ENCODE measurements around the gene ACVR2A.
A peak's percentile ranks its signal among the peaks of the same experiment; 100 is the strongest.

The ACVR2A gene

DNA sequence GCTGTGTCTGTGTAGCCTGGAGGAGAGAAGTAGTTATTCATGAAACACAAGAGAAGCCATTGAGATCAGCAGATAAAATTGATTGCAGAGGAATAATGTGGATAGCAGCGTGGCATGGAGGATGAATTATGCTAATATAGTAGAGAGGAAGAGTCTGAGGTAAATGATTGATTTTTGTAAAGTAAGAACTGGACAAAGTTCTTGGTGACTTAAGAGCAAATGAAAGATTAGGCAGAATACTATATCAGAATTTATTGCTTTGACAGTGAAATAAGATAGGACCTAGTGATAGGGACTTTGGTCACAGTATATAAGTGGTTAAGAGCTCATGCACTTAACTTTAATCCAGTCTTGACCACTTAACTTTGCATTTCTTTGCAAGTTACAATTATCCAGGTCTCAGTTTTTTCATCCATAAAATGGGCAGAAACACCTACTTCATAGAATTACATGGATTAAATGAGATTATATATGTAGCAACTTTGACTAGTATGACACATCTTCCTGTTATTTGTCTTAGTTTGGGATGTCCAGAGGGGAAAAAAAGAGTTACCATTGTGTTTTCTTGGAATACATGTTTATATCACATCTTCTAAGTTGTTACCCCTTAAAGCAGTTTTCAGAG is 29.1 kb downstream of the ACVR2A start:
- no peaks in the 10 kb centered on the region for H3K27me3 ChIP-seq (replicated peaks; ENCODE audit: control insufficient read depth, insufficient read depth, low read length, poor library complexity, severe bottlenecking)
- DNase-seq = no peak
- no peak overlapping the region for H3K27ac ChIP-seq (ENCODE audit: insufficient read depth, low read length, poor library complexity, severe bottlenecking)
- H3K36me3 ChIP-seq (ENCODE audit: control insufficient read depth, insufficient read depth, low read length) = no peaks in the 10 kb centered on the region
- no peaks in the 10 kb centered on the region for H3K9me3 ChIP-seq (ENCODE audit: control insufficient read depth, low read length)
- H3K4me3 ChIP-seq (ENCODE audit: insufficient read depth, low read depth, low read length, poor library complexity, severe bottlenecking) = no peak overlapping the region
- no peaks in the 10 kb centered on the region for H3K4me1 ChIP-seq (ENCODE audit: control insufficient read depth, insufficient read depth, low read length, poor library complexity, severe bottlenecking)

GRCh38 chr2:147879846-147880245 is 35.0 kb downstream of the ACVR2A start:
- Histone ChIP-seq H3K9me3 (ENCODE audit: control insufficient read depth, low read length) (no peaks in the 10 kb centered on the region), H3K27me3 (replicated peaks; ENCODE audit: control insufficient read depth, insufficient read depth, low read length, poor library complexity, severe bottlenecking) (no peaks in the 10 kb centered on the region), H3K4me3 (ENCODE audit: insufficient read depth, low read depth, low read length, poor library complexity, severe bottlenecking) (no peak overlapping the region), H3K4me1 (ENCODE audit: control insufficient read depth, insufficient read depth, low read length, poor library complexity, severe bottlenecking) (no peaks in the 10 kb centered on the region), H3K36me3 (ENCODE audit: control insufficient read depth, insufficient read depth, low read length) (no peaks in the 10 kb centered on the region), H3K27ac (ENCODE audit: insufficient read depth, low read length, poor library complexity, severe bottlenecking) (no peak overlapping the region)
- DNase-seq = no peak

- no peaks in the 10 kb centered on the region for H3K4me1 ChIP-seq (ENCODE audit: control insufficient read depth, insufficient read depth, low read length, poor library complexity, severe bottlenecking)
- H3K27ac ChIP-seq (ENCODE audit: insufficient read depth, low read length, poor library complexity, severe bottlenecking) = no peak overlapping the region
- no peak for DNase-seq
- H3K36me3 ChIP-seq (ENCODE audit: control insufficient read depth, insufficient read depth, low read length) = no peaks in the 10 kb centered on the region
- H3K27me3 ChIP-seq (replicated peaks; ENCODE audit: control insufficient read depth, insufficient read depth, low read length, poor library complexity, severe bottlenecking) = no peaks in the 10 kb centered on the region
- H3K9me3 ChIP-seq (ENCODE audit: control insufficient read depth, low read length) = no peaks in the 10 kb centered on the region
- H3K4me3 ChIP-seq (ENCODE audit: insufficient read depth, low read depth, low read length, poor library complexity, severe bottlenecking) = no peak overlapping the region
These were observed 37.8 kb downstream of the ACVR2A start for GRCh38 chr2:147882631-147883030.

- no peak for DNase-seq
- H3K36me3 ChIP-seq (ENCODE audit: control insufficient read depth, insufficient read depth, low read length) = no peaks in the 10 kb centered on the region
- H3K4me1 ChIP-seq (ENCODE audit: control insufficient read depth, insufficient read depth, low read length, poor library complexity, severe bottlenecking) = no peaks in the 10 kb centered on the region
- no peaks in the 10 kb centered on the region for H3K27me3 ChIP-seq (replicated peaks; ENCODE audit: control insufficient read depth, insufficient read depth, low read length, poor library complexity, severe bottlenecking)
- H3K4me3 ChIP-seq (ENCODE audit: insufficient read depth, low read depth, low read length, poor library complexity, severe bottlenecking) = no peak overlapping the region
- H3K9me3 ChIP-seq (ENCODE audit: control insufficient read depth, low read length) = no peaks in the 10 kb centered on the region
- H3K27ac ChIP-seq (ENCODE audit: insufficient read depth, low read length, poor library complexity, severe bottlenecking) = no peak overlapping the region
These were observed 40.0 kb downstream of the ACVR2A start for GRCh38 chr2:147884830-147885229.

DNA sequence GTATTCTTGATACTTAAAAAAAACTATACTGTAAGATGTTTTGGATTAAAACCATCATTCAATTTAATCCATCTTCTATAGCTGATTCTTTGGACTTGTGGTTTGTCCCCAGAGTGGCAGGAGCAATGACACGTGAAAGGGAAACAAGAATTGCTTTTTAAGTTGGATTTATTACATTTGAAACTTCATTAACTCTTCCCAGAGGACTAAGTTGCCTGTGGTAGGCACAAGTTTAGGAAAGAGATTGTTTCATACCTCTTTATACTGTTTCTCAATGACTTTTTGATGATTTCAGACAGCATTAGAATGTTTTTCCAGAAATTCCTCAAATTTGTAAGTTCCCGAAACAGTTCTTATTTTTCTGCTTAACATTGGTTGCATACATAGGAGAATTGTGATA is 41.3 kb downstream of the ACVR2A start:
- Histone ChIP-seq H3K9me3 (ENCODE audit: control insufficient read depth, low read length) (no peaks in the 10 kb centered on the region), H3K27me3 (replicated peaks; ENCODE audit: control insufficient read depth, insufficient read depth, low read length, poor library complexity, severe bottlenecking) (no peaks in the 10 kb centered on the region), H3K4me1 (ENCODE audit: control insufficient read depth, insufficient read depth, low read length, poor library complexity, severe bottlenecking) (no peaks in the 10 kb centered on the region), H3K4me3 (ENCODE audit: insufficient read depth, low read depth, low read length, poor library complexity, severe bottlenecking) (no peak overlapping the region), H3K36me3 (ENCODE audit: control insufficient read depth, insufficient read depth, low read length) (no peaks in the 10 kb centered on the region), H3K27ac (ENCODE audit: insufficient read depth, low read length, poor library complexity, severe bottlenecking) (no peak overlapping the region)
- no peak for DNase-seq

- Histone ChIP-seq H3K27ac (ENCODE audit: insufficient read depth, low read length, poor library complexity, severe bottlenecking) (no peak overlapping the region), H3K9me3 (ENCODE audit: control insufficient read depth, low read length) (no peaks in the 10 kb centered on the region)
- no peak for DNase-seq
These were observed 43.9 kb downstream of the ACVR2A start for GRCh38 chr2:147888680-147889079.

GRCh38 chr2:147904051-147904450 is 59.2 kb downstream of the ACVR2A start:
- no peak for DNase-seq
- Histone ChIP-seq H3K9me3 (ENCODE audit: control insufficient read depth, low read length) (no peaks in the 10 kb centered on the region), H3K36me3 (ENCODE audit: control insufficient read depth, insufficient read depth, low read length) (no peaks in the 10 kb centered on the region), H3K4me3 (ENCODE audit: insufficient read depth, low read depth, low read length, poor library complexity, severe bottlenecking) (no peak overlapping the region), H3K4me1 (ENCODE audit: control insufficient read depth, insufficient read depth, low read length, poor library complexity, severe bottlenecking) (no peaks in the 10 kb centered on the region), H3K27ac (ENCODE audit: insufficient read depth, low read length, poor library complexity, severe bottlenecking) (no peak overlapping the region), H3K27me3 (replicated peaks; ENCODE audit: control insufficient read depth, insufficient read depth, low read length, poor library complexity, severe bottlenecking) (no peaks in the 10 kb centered on the region)

More at GRCh38 chr2:147888680-147889079, 43.9 kb downstream of the ACVR2A start:
- H3K36me3 ChIP-seq (ENCODE audit: control insufficient read depth, insufficient read depth, low read length) = no peaks in the 10 kb centered on the region
- H3K4me1 ChIP-seq (ENCODE audit: control insufficient read depth, insufficient read depth, low read length, poor library complexity, severe bottlenecking) = no peaks in the 10 kb centered on the region
- no peaks in the 10 kb centered on the region for H3K27me3 ChIP-seq (replicated peaks; ENCODE audit: control insufficient read depth, insufficient read depth, low read length, poor library complexity, severe bottlenecking)
- H3K4me3 ChIP-seq (ENCODE audit: insufficient read depth, low read depth, low read length, poor library complexity, severe bottlenecking) = no peak overlapping the region

DNA sequence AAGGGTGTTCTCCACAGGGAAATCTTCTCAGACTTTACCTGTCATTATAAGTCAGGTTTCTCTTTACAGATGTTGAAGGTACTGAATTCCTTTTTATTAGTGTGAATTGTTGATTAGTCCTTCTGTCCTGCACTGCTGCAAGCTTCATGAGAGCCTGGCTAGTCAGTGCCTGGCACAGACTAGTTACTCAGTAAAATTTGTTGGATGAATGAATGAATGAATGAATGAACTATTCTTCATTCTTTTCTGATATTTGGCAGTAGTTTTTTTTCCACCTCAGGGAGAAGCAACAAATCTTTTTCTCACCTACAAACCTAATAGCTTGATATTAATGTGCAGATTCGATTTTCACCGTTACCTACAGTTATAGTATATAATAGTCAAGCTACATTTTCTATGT is 64.3 kb downstream of the ACVR2A start:
- Histone ChIP-seq H3K27ac (ENCODE audit: insufficient read depth, low read length, poor library complexity, severe bottlenecking) (no peak overlapping the region), H3K4me1 (ENCODE audit: control insufficient read depth, insufficient read depth, low read length, poor library complexity, severe bottlenecking) (no peaks in the 10 kb centered on the region), H3K4me3 (ENCODE audit: insufficient read depth, low read depth, low read length, poor library complexity, severe bottlenecking) (no peak overlapping the region), H3K9me3 (ENCODE audit: control insufficient read depth, low read length) (no peaks in the 10 kb centered on the region), H3K36me3 (ENCODE audit: control insufficient read depth, insufficient read depth, low read length) (no peaks in the 10 kb centered on the region), H3K27me3 (replicated peaks; ENCODE audit: control insufficient read depth, insufficient read depth, low read length, poor library complexity, severe bottlenecking) (no peaks in the 10 kb centered on the region)
- DNase-seq = no peak

DNA sequence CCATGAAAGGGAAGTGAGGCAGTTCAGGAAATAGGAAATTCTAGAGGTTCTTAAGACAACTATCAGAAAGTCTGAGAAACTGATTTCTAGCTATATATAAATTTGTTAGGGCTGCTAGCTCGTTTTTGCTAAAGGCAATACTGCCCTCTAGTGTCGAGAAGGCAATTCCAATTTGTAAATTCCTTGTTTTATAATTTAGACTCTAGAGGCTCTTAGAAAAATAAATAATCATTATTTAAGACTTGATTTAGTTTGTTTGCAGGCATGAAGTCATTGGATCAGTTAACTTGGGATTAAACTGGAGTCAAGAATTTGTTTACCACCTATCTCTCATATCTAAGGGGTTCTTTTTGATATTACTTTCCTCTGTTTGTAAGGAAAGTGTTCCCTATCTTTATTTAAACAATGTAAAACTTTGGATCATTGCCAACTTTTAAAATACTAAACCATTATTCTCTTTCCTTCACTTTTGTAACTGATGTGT is 66.2 kb downstream of the ACVR2A start:
- Histone ChIP-seq H3K36me3 (ENCODE audit: control insufficient read depth, insufficient read depth, low read length) (no peaks in the 10 kb centered on the region), H3K4me3 (ENCODE audit: insufficient read depth, low read depth, low read length, poor library complexity, severe bottlenecking) (no peak overlapping the region), H3K9me3 (ENCODE audit: control insufficient read depth, low read length) (no peaks in the 10 kb centered on the region), H3K4me1 (ENCODE audit: control insufficient read depth, insufficient read depth, low read length, poor library complexity, severe bottlenecking) (no peaks in the 10 kb centered on the region), H3K27me3 (replicated peaks; ENCODE audit: control insufficient read depth, insufficient read depth, low read length, poor library complexity, severe bottlenecking) (no peaks in the 10 kb centered on the region), H3K27ac (ENCODE audit: insufficient read depth, low read length, poor library complexity, severe bottlenecking) (no peak overlapping the region)
- peak in 1 of 3 donors; percentile 18 for DNase-seq

DNA sequence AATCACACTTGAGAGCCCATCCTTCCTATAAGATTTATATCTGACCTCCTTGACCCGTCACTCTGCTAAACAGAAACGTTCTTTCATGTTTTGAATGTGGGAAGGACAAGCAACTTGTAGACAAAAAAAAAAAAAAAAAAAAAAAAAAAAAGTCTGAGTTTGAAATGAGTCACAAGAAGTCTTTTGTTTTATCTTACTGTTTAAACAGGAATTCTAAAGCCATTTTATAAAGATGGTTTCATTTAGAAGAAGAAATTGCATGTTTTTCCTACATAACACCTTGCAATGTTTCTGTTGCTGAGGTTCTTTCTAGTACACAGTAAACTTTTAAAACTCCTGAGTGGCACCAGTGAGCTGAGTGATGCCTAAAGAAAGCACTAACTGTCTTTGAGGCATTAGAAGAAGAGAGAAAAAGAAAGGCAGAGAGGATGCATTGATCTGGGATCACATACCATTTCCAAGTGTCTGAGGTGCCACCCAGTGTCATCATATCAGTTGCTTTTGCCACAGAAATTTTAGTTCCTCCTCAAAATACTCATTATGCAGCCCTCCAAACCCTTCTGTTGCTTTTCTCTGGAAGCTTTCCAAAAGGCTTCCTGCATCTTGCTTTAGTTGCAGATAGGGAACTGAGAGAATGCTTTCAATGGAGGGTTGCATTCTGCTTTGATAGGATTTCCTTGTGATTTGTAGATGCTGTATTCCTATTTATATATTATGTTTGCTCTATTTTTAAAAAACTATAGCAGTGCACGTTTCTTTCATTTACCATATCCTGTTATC is 69.1 kb downstream of the ACVR2A start:
- Histone ChIP-seq H3K4me1 (ENCODE audit: control insufficient read depth, insufficient read depth, low read length, poor library complexity, severe bottlenecking) (no peaks in the 10 kb centered on the region), H3K4me3 (ENCODE audit: insufficient read depth, low read depth, low read length, poor library complexity, severe bottlenecking) (no peak overlapping the region), H3K36me3 (ENCODE audit: control insufficient read depth, insufficient read depth, low read length) (no peaks in the 10 kb centered on the region), H3K9me3 (ENCODE audit: control insufficient read depth, low read length) (no peaks in the 10 kb centered on the region), H3K27me3 (replicated peaks; ENCODE audit: control insufficient read depth, insufficient read depth, low read length, poor library complexity, severe bottlenecking) (no peaks in the 10 kb centered on the region), H3K27ac (ENCODE audit: insufficient read depth, low read length, poor library complexity, severe bottlenecking) (no peak overlapping the region)
- DNase-seq = no peak

Data from effector memory CD4-positive, alpha-beta T cell (primary cell).